Right atrium auricular region (tissue), 2 donors: ENCODE measurements around the gene MUCL3. TPM values are rescaled to one million over a fixed set of nuclear protein-coding genes. Genes with fewer than 3 reads are reported as not detected.

Experiments used
- DNase-seq: peaks from one replicate; pipeline ENCODE4 v3.0.0-alpha.2; 2019; ENCODE audit warnings: low spot score
- H3K27ac ChIP-seq, 2 donors: fragments of 200-600 bp; sonication (generic); 1 replicate in 1 of 2; 2 replicates in 1 of 2; pipeline ENCODE4 v1.5.1; 2016 to 2019
- H3K27me3 ChIP-seq, 2 donors: fragments of 200-600 bp; sonication (generic); one replicate each; pipeline versions ENCODE4 v1.5.1 to v1.6.0; 2017 to 2019
- H3K36me3 ChIP-seq: fragments of 200-600 bp; sonication (generic); one replicate; pipeline ENCODE4 v1.5.1; 2016
- H3K4me1 ChIP-seq, 2 donors: fragments of 200-600 bp; sonication (generic); one replicate each; pipeline versions ENCODE4 v1.5.1 to v1.6.0; 2017 to 2019
- H3K4me3 ChIP-seq, 2 donors: fragments of 200-600 bp; sonication (generic); 1 replicate in 1 of 2; 2 replicates in 1 of 2; pipeline ENCODE4 v1.5.1; 2017 to 2019; ENCODE audit warnings: mild to moderate bottlenecking in 1 of 2, moderate library complexity in 1 of 2
- H3K9me3 ChIP-seq, 2 donors: fragments of 200-600 bp; sonication (generic); one replicate each; pipeline ENCODE4 v1.5.1; 2019
- total RNA-seq, 2 donors: library from RNA; depleted of rRNA; stranded (reverse); fragments of >200 nt; gene quantifications; one replicate each; pipeline ENCODE4 v1.1.0, GENCODE V29; 2016
- TF ChIP-seq, protein P1 (sequence below), 2 donors: fragments of 200-600 bp; sonication (generic); IDR thresholded peaks; one replicate each; pipeline ENCODE4 v1.5.1; 2019; ENCODE audit warnings: antibody characterized with exemption in 2 of 2

The MUCL3 gene
- total RNA-seq, 2 donors from 2014 or later, result not detected

DNA sequence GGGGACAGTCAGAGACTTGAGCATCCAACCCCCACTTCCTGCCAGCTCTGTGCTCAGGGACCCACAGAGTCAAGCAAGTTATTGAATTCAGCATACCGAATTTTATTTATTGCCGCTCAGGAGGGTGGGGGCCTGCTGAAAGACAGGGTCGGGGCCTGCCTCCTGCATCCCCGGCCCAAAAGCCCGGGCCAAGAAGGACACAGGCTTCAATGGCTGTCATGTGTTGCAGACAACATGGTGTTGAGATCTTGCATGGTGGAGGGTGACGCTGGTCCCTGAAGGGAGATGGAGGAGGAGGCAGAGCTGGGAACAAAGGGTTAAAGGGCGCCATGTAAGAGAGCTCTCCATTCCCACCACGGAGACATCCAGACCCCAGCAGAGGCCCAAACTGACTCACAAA, 9.5 kb upstream of the MUCL3 start:
- DNase-seq, result no peak
- H3K27ac ChIP-seq, result no peak overlapping the region
- no peaks in the 10 kb centered on the region for H3K36me3 ChIP-seq
- H3K9me3 ChIP-seq, result peaks cover 0 to 10% of the 10 kb centered on the region in 2 donors
- peaks cover 0 to 11% of the 10 kb centered on the region in 2 donors for H3K4me1 ChIP-seq
- TF ChIP-seq, protein P1, sequence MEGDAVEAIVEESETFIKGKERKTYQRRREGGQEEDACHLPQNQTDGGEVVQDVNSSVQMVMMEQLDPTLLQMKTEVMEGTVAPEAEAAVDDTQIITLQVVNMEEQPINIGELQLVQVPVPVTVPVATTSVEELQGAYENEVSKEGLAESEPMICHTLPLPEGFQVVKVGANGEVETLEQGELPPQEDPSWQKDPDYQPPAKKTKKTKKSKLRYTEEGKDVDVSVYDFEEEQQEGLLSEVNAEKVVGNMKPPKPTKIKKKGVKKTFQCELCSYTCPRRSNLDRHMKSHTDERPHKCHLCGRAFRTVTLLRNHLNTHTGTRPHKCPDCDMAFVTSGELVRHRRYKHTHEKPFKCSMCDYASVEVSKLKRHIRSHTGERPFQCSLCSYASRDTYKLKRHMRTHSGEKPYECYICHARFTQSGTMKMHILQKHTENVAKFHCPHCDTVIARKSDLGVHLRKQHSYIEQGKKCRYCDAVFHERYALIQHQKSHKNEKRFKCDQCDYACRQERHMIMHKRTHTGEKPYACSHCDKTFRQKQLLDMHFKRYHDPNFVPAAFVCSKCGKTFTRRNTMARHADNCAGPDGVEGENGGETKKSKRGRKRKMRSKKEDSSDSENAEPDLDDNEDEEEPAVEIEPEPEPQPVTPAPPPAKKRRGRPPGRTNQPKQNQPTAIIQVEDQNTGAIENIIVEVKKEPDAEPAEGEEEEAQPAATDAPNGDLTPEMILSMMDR (IDR thresholded peaks at IDR 0.05), result no peak
- H3K27me3 ChIP-seq, result no peaks in the 10 kb centered on the region
- H3K4me3 ChIP-seq, result no peak overlapping the region

DNA sequence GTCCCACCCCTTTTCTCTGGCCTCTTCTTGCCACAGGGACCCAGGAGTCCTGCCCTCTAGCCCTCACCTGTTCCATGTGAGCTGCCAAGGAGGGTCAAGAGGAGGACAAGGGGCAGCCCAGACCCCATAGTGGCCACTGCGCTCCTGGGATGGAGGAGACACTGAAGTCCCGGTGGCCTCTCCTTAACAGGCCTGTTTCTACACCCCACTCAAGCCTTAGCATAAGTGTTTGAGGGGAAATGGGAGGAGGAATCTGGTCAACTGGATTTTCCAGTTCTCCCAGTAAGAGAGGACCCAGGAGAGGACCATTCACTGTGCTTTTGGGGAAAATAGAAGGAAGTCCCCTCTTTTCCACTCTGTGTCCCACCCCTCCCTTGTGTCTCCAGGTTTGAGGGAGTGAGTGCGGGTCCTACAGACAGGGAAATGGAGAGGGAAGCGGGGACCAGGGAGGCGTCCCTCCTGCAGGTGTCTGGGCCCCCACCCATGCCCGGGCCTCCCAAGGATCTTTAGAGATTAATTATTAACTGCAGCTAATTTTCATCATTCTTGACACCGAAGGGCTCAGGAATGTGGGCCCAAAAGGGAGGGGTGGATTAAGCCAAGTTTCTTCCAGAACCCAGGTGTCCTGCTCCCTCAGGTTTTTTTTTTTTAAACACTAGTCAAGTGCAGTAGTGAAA, 8.7 kb upstream of the MUCL3 start, which contains the start of gene SFTA2:
SFTA2 (minus strand) TSS at position 202 of the 677 bp plus-strand sequence; CDS start at position 128, 74 bp downstream.
- DNase-seq, result no peak
- Histone ChIP-seq H3K27me3 (no peaks in the 10 kb centered on the region), H3K4me1 (peaks cover 0 to 3% of the 10 kb centered on the region in 2 donors), H3K4me3 (no peak within 1 kb of the TSS), H3K9me3 (peaks cover 0 to 10% of the 10 kb centered on the region in 2 donors), H3K27ac (no peak within 1 kb of the TSS), H3K36me3 (no peaks in the 10 kb centered on the region)
- TF ChIP-seq, protein P1 (IDR thresholded peaks at IDR 0.05), result no peak

DNA sequence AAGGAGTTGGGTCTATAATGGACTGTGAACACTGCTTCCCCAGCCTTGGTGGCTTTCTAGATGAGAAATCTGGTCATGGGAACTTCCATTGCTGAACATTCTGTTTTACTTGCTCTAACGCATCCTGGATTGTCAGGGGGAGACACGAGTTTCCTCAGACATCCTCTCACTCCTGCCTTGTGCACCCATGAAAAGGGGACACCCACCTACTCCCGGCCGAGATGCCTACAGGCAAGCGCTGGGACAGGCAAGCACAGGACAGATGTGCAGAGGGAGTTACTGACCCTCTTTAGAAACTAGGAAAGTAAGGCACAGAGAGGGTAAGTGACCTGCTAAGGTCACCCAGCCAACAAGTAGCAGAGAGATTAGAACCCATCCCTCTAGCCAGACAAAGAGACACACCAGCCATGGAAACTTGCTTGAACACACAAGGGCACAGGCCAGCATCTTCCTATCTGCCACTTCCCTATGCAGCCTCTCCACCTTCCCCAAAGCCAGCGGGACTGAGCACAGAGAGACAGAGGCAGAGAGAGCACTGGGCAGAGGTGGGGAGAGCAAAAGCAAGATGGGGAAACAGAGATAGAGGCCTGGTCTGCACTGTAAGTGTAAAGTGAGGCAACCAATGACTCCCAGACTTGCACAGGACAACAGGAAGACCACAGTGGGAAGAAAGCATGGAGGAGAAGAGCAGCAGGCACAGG, 8.0 kb upstream of the MUCL3 start:
- Histone ChIP-seq H3K4me3 (no peak overlapping the region), H3K36me3 (no peaks in the 10 kb centered on the region), H3K27me3 (no peaks in the 10 kb centered on the region), H3K27ac (no peak overlapping the region), H3K9me3 (peaks cover 0 to 10% of the 10 kb centered on the region in 2 donors), H3K4me1 (no peaks in the 10 kb centered on the region)
- no peak for DNase-seq
- TF ChIP-seq, protein P1 (IDR thresholded peaks at IDR 0.05), result no peak

DNA sequence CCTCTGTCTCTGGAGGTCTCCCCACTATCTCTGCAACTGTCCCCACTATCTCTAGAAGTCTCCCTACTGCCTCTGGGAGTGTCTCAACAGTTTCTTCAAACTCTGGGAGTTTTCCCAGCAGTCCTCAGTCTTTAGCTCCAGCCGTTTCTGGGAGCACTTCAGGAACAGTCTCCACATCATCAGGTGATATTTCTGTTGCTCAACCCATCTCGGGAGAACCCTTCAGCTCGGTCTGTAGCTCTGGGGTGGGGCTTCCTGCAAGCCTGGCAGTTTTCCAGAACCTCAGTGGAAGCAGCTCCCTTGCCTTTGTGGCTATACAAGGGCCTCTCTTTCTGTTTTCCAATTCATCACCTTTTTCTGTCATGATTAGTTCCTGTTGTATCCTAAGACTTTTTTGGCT, 5.8 kb upstream of the MUCL3 start:
- no peaks in the 10 kb centered on the region for H3K36me3 ChIP-seq
- TF ChIP-seq, protein P1 (IDR thresholded peaks at IDR 0.05), result no peak
- H3K27ac ChIP-seq, result no peak overlapping the region
- no peaks in the 10 kb centered on the region for H3K9me3 ChIP-seq
- no peaks in the 10 kb centered on the region for H3K27me3 ChIP-seq
- DNase-seq, result no peak
- no peak overlapping the region for H3K4me3 ChIP-seq
- no peaks in the 10 kb centered on the region for H3K4me1 ChIP-seq

DNA sequence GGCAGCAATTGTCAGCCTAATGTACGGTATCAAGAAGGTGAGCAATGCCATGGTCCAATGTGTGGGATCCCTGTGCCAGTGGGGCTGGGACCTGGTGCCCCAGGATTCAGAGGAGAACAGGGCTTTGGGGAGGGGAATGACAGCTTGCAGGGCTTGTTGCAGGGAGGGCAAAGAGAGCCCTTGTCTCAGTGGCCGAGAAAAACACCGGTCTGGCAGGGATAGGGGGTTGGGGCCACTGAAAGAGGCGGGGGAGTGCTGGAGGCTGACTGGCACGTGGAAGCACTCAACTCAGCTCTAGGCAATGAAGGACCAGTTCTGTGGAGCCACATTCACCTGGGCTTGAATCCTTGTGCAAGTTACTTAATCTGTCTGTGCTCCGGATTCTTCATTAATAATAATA, 3.5 kb upstream of the MUCL3 start:
- Histone ChIP-seq H3K4me1 (peaks cover 0 to 2% of the 10 kb centered on the region in 2 donors), H3K4me3 (no peak overlapping the region), H3K27me3 (no peaks in the 10 kb centered on the region), H3K9me3 (no peaks in the 10 kb centered on the region), H3K27ac (no peak overlapping the region), H3K36me3 (no peaks in the 10 kb centered on the region)
- TF ChIP-seq, protein P1 (IDR thresholded peaks at IDR 0.05), result no peak
- DNase-seq, result no peak
